DND-41 (cell line): ENCODE measurements around the gene GPR108.

Experiments
- ATAC-seq: fragments of 200-7000 bp; cut with Tn5 transposase; 3 replicates; pipeline ENCODE4 v1.9.1; 2021; ENCODE audit warnings: low read depth; ENCODE audit not compliant: insufficient read depth
- DNase-seq: peaks from one replicate; pipeline ENCODE4 v3.0.0-alpha.2; 2020
- H2AFZ ChIP-seq: 2 replicates; pipeline ENCODE4 v1.6.0; 2012; ENCODE audit warnings: low read depth, low read length
- H3K27ac ChIP-seq: 2 replicates; pipeline ENCODE4 v1.5.1; 2012; ENCODE audit warnings: low read length, inconsistent platforms
- H3K27me3 ChIP-seq: fragments of 200-600 bp; sonication (generic); 2 replicates; pipeline ENCODE4 v1.6.0; 2012; ENCODE audit warnings: low read length, mild to moderate bottlenecking, inconsistent platforms; ENCODE audit not compliant: insufficient read depth, poor library complexity
- H3K36me3 ChIP-seq: 2 replicates; pipeline ENCODE4 v1.5.1; 2012; ENCODE audit warnings: low read length, inconsistent platforms; ENCODE audit not compliant: insufficient read depth
- H3K4me1 ChIP-seq: 2 replicates; pipeline ENCODE4 v1.5.1; 2012; ENCODE audit warnings: mild to moderate bottlenecking, low read length; ENCODE audit not compliant: insufficient read depth
- H3K4me2 ChIP-seq: 2 replicates; pipeline ENCODE4 v1.6.0; 2012; ENCODE audit warnings: mild to moderate bottlenecking, moderate library complexity, low read length, inconsistent platforms; ENCODE audit not compliant: insufficient read depth
- H3K4me3 ChIP-seq, 2 experiments: fragments of 200-600 bp in 1 of 2; shearing (Covaris generic) in 1 of 2; 2 replicates each; pipeline ENCODE4 v1.5.1; 2012 to 2016; ENCODE audit warnings: inconsistent platforms in 2 of 2, low read length in 2 of 2, mild to moderate bottlenecking in 2 of 2, low read depth in 1 of 2, moderate library complexity in 1 of 2
- H3K79me2 ChIP-seq: 2 replicates; pipeline ENCODE4 v1.6.0; 2012; ENCODE audit warnings: low read length, inconsistent platforms; ENCODE audit not compliant: insufficient read depth
- H3K9ac ChIP-seq: 2 replicates; pipeline ENCODE4 v1.6.0; 2012; ENCODE audit warnings: low read depth, mild to moderate bottlenecking, inconsistent platforms, low read length, moderate library complexity
- H3K9me3 ChIP-seq: 2 replicates; pipeline ENCODE4 v1.5.1; 2012; ENCODE audit warnings: low read length, moderate library complexity, mild to moderate bottlenecking, inconsistent platforms; ENCODE audit not compliant: insufficient read depth, severe bottlenecking
- H4K20me1 ChIP-seq: 2 replicates; pipeline ENCODE4 v1.6.0; 2012; ENCODE audit warnings: low read length; ENCODE audit not compliant: insufficient read depth
- EZH2 ChIP-seq: IDR thresholded peaks from 3 replicates; pipeline ENCODE4 v1.6.1; 2012; ENCODE audit warnings: borderline replicate concordance, low read depth, mild to moderate bottlenecking, moderate library complexity, low read length, inconsistent platforms; ENCODE audit not compliant: severe bottlenecking
- TF ChIP-seq, protein P1 (sequence below): IDR thresholded peaks from 2 replicates; pipeline ENCODE4 v1.5.1; 2012; ENCODE audit warnings: borderline replicate concordance, low read length, moderate library complexity, mild to moderate bottlenecking; ENCODE audit not compliant: poor library complexity, severe bottlenecking; ENCODE audit errors: extremely low read depth

GPR108 gene

DNA sequence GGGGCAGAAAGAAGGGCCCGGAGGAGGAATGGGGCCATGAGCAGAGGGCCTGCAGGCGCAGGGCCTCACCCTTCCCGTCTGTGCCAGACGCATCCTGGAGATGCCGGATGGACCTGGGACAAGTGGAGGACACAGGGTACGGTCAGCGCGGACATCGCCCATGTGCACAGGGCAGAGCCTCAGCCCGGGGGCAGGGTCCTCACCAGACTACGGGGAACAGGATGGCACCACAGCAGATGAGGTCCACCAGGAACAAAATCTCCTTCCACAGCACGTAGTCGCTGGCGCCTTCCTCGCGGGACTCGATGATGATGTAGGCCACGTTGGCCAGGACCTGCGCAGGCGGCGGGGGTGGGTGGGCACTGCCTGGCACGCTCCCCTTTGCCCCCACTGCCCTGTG is 5.6 kb downstream of the GPR108 start:
- ATAC-seq, result no peak
- no peaks in the 10 kb centered on the region for H3K9me3 ChIP-seq
- H2AFZ ChIP-seq, result no peak overlapping the region
- H3K4me3 ChIP-seq, result no peak overlapping the region
- no peak for DNase-seq
- no peak overlapping the region for H3K4me2 ChIP-seq
- TF ChIP-seq EZH2, result no peak
- TF ChIP-seq, protein P1, sequence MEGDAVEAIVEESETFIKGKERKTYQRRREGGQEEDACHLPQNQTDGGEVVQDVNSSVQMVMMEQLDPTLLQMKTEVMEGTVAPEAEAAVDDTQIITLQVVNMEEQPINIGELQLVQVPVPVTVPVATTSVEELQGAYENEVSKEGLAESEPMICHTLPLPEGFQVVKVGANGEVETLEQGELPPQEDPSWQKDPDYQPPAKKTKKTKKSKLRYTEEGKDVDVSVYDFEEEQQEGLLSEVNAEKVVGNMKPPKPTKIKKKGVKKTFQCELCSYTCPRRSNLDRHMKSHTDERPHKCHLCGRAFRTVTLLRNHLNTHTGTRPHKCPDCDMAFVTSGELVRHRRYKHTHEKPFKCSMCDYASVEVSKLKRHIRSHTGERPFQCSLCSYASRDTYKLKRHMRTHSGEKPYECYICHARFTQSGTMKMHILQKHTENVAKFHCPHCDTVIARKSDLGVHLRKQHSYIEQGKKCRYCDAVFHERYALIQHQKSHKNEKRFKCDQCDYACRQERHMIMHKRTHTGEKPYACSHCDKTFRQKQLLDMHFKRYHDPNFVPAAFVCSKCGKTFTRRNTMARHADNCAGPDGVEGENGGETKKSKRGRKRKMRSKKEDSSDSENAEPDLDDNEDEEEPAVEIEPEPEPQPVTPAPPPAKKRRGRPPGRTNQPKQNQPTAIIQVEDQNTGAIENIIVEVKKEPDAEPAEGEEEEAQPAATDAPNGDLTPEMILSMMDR, result no peak
- no peaks in the 10 kb centered on the region for H3K27me3 ChIP-seq
- peaks cover 18% of the 10 kb centered on the region for H3K4me1 ChIP-seq
- no peak overlapping the region for H3K9ac ChIP-seq
- H4K20me1 ChIP-seq, result peaks cover 3% of the 10 kb centered on the region; the same call in 1 of the 2 replicates
- peaks cover 26% of the 10 kb centered on the region for H3K36me3 ChIP-seq
- H3K27ac ChIP-seq, result no peak overlapping the region
- H3K79me2 ChIP-seq, result peaks cover 17% of the 10 kb centered on the region

GRCh38 chr19:6730941-6731670 is 6.3 kb downstream of the GPR108 start:
- Histone ChIP-seq H3K79me2 (peaks cover 10% of the 10 kb centered on the region), H3K27me3 (no peaks in the 10 kb centered on the region), H3K36me3 (peaks cover 26% of the 10 kb centered on the region), H2AFZ (no peak overlapping the region), H4K20me1 (peaks cover 3% of the 10 kb centered on the region; the same call in 1 of the 2 replicates), H3K9me3 (no peaks in the 10 kb centered on the region), H3K4me2 (no peak overlapping the region), H3K4me3 (no peak overlapping the region), H3K9ac (no peak overlapping the region), H3K4me1 (peaks cover 10% of the 10 kb centered on the region), H3K27ac (no peak overlapping the region)
- no peak for DNase-seq
- no peak for ATAC-seq
- TF ChIP-seq, protein P1, result no peak
- TF ChIP-seq EZH2, result no peak

- Histone ChIP-seq H3K27me3 (no peaks in the 10 kb centered on the region), H4K20me1 (no peaks in the 10 kb centered on the region), H3K4me1 (peaks cover 2% of the 10 kb centered on the region), H3K9ac (no peak overlapping the region), H2AFZ (no peak overlapping the region), H3K36me3 (peaks cover 26% of the 10 kb centered on the region), H3K4me2 (no peak overlapping the region), H3K4me3 (no peak overlapping the region), H3K27ac (no peak overlapping the region), H3K79me2 (0 out of 2 replicates have a peak, but pooled peaks cover 1% of the 10 kb centered on the region), H3K9me3 (no peaks in the 10 kb centered on the region)
- ATAC-seq (peak; percentile 48; the same call in 1 of the 3 replicates), DNase-seq (peak; percentile 46)
- no peak for TF ChIP-seq EZH2
- TF ChIP-seq, protein P1, result no peak
These were observed 7.1 kb downstream of the GPR108 start for GRCh38 chr19:6730153-6730804.
